Vagina (tissue), 2 donors: Measurements from ENCODE around the gene RFC3.

ENCODE experiments used
- CTCF ChIP-seq, 3 experiments: fragments of 450-650 bp in 2 of 3; fragments of 200-600 bp in 1 of 3; sonication (generic) in 1 of 3; IDR thresholded peaks; one replicate each; pipeline ENCODE4 v1.5.1; 2017 to 2019; ENCODE audit warnings: antibody characterized with exemption in 3 of 3, mild to moderate bottlenecking in 2 of 3, moderate library complexity in 2 of 3
- POLR2A ChIP-seq, 2 donors: fragments of 450-650 bp; IDR thresholded peaks; one replicate each; pipeline ENCODE4 v1.6.1; 2017; ENCODE audit warnings: antibody characterized with exemption in 2 of 2, mild to moderate bottlenecking in 2 of 2, moderate library complexity in 2 of 2

DNA sequence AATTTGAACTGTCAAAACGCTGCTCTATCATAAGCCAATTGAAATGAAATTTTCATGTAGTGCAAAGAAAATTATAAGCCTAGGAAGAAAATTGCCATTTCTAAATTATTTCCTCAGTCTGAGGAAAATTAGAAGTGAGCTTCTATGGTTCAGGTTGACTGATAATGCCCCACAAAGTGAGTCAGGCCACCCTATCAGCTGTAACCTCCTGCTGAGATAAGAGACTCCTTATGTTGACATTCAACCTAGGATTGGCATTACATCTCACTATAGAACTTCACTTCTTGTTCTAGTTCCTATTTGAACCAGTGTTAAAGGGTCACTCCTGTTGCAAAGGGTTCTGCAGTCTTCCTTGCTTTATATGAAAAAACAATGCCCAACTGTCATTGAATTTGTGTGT, 32.6 kb upstream of the RFC3 start:
- TF ChIP-seq CTCF (IDR thresholded peaks at IDR 0.05): no peak
- no peak for TF ChIP-seq POLR2A (IDR thresholded peaks at IDR 0.05)
